Measurements from ENCODE around the gene WWOX.
A peak's percentile ranks its signal among the peaks of the same experiment; 100 is the strongest.

The WWOX gene

GRCh38 chr16:79090966-79091365 lies 991.5 kb downstream of the WWOX start:
- intact Hi-C loops (cut with DNase I; ENCODE audit: low total_unique reads), result no loop called here
- no peaks in the 10 kb centered on the region for H3K27me3 ChIP-seq
- no peak for TF ChIP-seq CTCF (IDR thresholded peaks at IDR 0.05)
- H3K4me3 ChIP-seq, result no peak overlapping the region
- H3K27ac ChIP-seq, result no peak overlapping the region
- no peaks in the 10 kb centered on the region for H3K9me3 ChIP-seq
- H3K36me3 ChIP-seq, result no peaks in the 10 kb centered on the region
- peaks cover 0 to under 1% (median 0%) of the 10 kb centered on the region in 4 donors for H3K4me1 ChIP-seq
- no peak for DNase-seq

GRCh38 chr16:79092846-79093245 lies 993.4 kb downstream of the WWOX start:
- Histone ChIP-seq H3K36me3 (no peaks in the 10 kb centered on the region), H3K27ac (no peak overlapping the region), H3K9me3 (no peaks in the 10 kb centered on the region), H3K27me3 (no peaks in the 10 kb centered on the region), H3K4me3 (no peak overlapping the region), H3K4me1 (peaks cover 0 to 18% (median 13%) of the 10 kb centered on the region in 4 donors)
- no peak for TF ChIP-seq CTCF (IDR thresholded peaks at IDR 0.05)
- intact Hi-C loops (cut with DNase I; ENCODE audit: low total_unique reads), result no loop called here
- no peak for DNase-seq

- no peaks in the 10 kb centered on the region for H3K36me3 ChIP-seq
- peak in 1 of 2 donors; percentile 45 for DNase-seq
- peaks cover 0 to 18% (median 13%) of the 10 kb centered on the region in 4 donors for H3K4me1 ChIP-seq
- no peaks in the 10 kb centered on the region for H3K27me3 ChIP-seq
- no peaks in the 10 kb centered on the region for H3K9me3 ChIP-seq
- intact Hi-C loops (cut with DNase I; ENCODE audit: low total_unique reads), result no loop called here
- H3K4me3 ChIP-seq, result no peak overlapping the region
- TF ChIP-seq CTCF (IDR thresholded peaks at IDR 0.05), result no peak
- H3K27ac ChIP-seq, result no peak overlapping the region
These were observed 994.1 kb downstream of the WWOX start for GRCh38 chr16:79093554-79093967.

- Histone ChIP-seq H3K27ac (no peak overlapping the region), H3K9me3 (no peaks in the 10 kb centered on the region), H3K4me1 (peaks cover 0 to 18% (median 13%) of the 10 kb centered on the region in 4 donors), H3K4me3 (no peak overlapping the region), H3K27me3 (no peaks in the 10 kb centered on the region), H3K36me3 (no peaks in the 10 kb centered on the region)
- intact Hi-C loops (cut with DNase I; ENCODE audit: low total_unique reads), result no loop called here
- TF ChIP-seq CTCF (IDR thresholded peaks at IDR 0.05), result no peak
- DNase-seq, result no peak
These were observed 996.8 kb downstream of the WWOX start for GRCh38 chr16:79096246-79096645.

- H3K4me3 ChIP-seq, result no peak overlapping the region
- H3K27ac ChIP-seq, result no peak overlapping the region
- no peak for TF ChIP-seq CTCF (IDR thresholded peaks at IDR 0.05)
- intact Hi-C loops (cut with DNase I; ENCODE audit: low total_unique reads), result no loop called here
- no peak for DNase-seq
- no peaks in the 10 kb centered on the region for H3K36me3 ChIP-seq
- no peaks in the 10 kb centered on the region for H3K9me3 ChIP-seq
- no peaks in the 10 kb centered on the region for H3K27me3 ChIP-seq
- H3K4me1 ChIP-seq, result peaks cover 0 to 18% (median 13%) of the 10 kb centered on the region in 4 donors
These were observed 997.7 kb downstream of the WWOX start for GRCh38 chr16:79097166-79097565.

- no peaks in the 10 kb centered on the region for H3K9me3 ChIP-seq
- peaks cover 0 to 18% (median 13%) of the 10 kb centered on the region in 4 donors for H3K4me1 ChIP-seq
- H3K27me3 ChIP-seq, result no peaks in the 10 kb centered on the region
- H3K4me3 ChIP-seq, result no peak overlapping the region
- H3K27ac ChIP-seq, result no peak overlapping the region
- no peaks in the 10 kb centered on the region for H3K36me3 ChIP-seq
- intact Hi-C loops (cut with DNase I; ENCODE audit: low total_unique reads), result no loop called here
- TF ChIP-seq CTCF (IDR thresholded peaks at IDR 0.05), result no peak
- DNase-seq, result no peak
These were observed 998.3 kb downstream of the WWOX start for GRCh38 chr16:79097771-79098170.

All from tibial artery (tissue), 4 donors.